Measurements from ENCODE around the gene COL4A2. TPM values are rescaled to one million over a fixed set of nuclear protein-coding genes. Genes with fewer than 3 reads are reported as not detected.

COL4A2 gene
- total and polyA plus RNA-seq, 9 donors, result 59.5 to 171 (median 136) TPM

DNA sequence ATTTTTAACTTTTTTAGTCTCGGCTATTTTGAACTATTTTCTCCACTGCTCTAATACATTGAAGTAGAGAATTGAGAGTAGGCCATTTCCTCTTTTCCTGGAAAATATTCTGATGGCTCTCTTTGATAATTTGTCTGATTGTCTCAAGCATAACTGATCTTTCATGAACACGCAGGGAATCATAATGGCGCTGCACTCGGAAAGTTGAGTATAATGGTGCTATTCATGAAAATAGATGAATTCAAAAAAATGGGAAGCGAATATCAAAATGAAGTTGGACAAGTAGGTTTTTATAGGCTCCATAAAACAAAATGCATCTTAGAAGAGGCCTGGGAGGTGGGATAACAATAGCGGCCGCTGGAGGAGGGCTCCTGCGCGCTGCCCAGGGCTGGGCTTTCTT lies 29.0 kb downstream of the COL4A2 start:
- 96 to 97% (median 97%) methylated on average over 9 of the region's 9 CpGs for WGBS, 3 donors
- H3K27ac ChIP-seq, result peak overlapping the region in 1 of 2 donors; percentile 86
- intact Hi-C loops (cut with DNase I), result no loop called here

DNA sequence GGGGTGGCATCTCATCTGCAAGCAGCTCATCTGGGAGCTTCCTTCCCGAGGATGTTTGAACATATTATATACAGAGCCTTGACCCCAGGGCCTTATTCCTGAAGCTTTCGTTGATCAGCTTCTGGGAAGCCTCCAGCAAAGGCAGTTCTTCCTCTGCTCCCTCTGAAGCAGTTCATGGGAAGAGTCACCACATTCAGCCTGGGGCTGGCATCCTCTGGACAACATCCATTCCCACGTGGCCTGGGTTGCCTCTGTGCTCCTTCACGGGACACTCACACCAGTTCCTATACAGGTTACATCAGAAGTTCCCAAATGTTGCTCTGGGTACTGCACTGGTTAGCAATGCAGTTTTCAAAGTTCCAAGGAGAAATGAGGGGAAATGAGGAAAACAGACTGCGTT lies 29.6 kb downstream of the COL4A2 start:
- Histone ChIP-seq H3K9me3 (no peaks in the 10 kb centered on the region), H3K4me3 (no peak overlapping the region), H3K27ac (peak overlapping the region in 1 of 2 donors; percentile 86), H3K27me3 (no peaks in the 10 kb centered on the region), H3K36me3 (no peaks in the 10 kb centered on the region), H3K4me1 (ENCODE audit: insufficient read depth) (peaks cover 28% of the 10 kb centered on the region)
- intact Hi-C loops (cut with DNase I), result no loop called here
- WGBS, 3 donors, result 31 to 44% (median 40%) methylated on average over 5 of the region's 5 CpGs
- no peak for DNase-seq
- TF ChIP-seq POLR2A (IDR thresholded peaks at IDR 0.05) (no peak), EP300 (IDR thresholded peaks at IDR 0.05) (no peak)
- TF ChIP-seq, protein P1, sequence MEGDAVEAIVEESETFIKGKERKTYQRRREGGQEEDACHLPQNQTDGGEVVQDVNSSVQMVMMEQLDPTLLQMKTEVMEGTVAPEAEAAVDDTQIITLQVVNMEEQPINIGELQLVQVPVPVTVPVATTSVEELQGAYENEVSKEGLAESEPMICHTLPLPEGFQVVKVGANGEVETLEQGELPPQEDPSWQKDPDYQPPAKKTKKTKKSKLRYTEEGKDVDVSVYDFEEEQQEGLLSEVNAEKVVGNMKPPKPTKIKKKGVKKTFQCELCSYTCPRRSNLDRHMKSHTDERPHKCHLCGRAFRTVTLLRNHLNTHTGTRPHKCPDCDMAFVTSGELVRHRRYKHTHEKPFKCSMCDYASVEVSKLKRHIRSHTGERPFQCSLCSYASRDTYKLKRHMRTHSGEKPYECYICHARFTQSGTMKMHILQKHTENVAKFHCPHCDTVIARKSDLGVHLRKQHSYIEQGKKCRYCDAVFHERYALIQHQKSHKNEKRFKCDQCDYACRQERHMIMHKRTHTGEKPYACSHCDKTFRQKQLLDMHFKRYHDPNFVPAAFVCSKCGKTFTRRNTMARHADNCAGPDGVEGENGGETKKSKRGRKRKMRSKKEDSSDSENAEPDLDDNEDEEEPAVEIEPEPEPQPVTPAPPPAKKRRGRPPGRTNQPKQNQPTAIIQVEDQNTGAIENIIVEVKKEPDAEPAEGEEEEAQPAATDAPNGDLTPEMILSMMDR (IDR thresholded peaks at IDR 0.05), result no peak

More for the DNA sequence above, 29.0 kb downstream of the COL4A2 start:
- peaks cover 30% of the 10 kb centered on the region for H3K4me1 ChIP-seq (ENCODE audit: insufficient read depth)
- H3K9me3 ChIP-seq, result no peaks in the 10 kb centered on the region
- no peaks in the 10 kb centered on the region for H3K36me3 ChIP-seq
- H3K4me3 ChIP-seq, result no peak overlapping the region
- no peaks in the 10 kb centered on the region for H3K27me3 ChIP-seq
- TF ChIP-seq POLR2A (IDR thresholded peaks at IDR 0.05), result no peak
- TF ChIP-seq, protein P1 (IDR thresholded peaks at IDR 0.05), result no peak
- no peak for DNase-seq

DNA sequence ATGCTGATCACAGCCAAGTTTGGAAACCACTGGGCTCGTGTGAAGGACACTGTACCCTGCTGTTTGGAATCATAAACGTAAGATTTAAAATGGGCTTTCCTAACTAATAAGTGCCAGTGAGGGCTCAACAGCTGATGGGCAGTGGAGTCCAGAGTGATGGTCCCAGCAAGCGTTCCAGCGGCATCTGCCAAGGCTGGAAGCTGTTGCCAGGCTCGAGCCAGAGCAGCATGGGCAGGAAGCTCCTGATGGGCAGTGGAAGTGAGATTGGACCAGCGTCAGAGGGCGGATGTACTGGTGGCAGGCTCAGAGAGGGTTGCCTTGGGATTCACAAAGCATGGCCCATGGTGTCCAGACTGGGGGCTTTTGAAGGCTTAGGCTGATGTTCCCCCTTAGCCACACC lies 30.2 kb downstream of the COL4A2 start:
- Histone ChIP-seq H3K4me3 (no peak overlapping the region), H3K36me3 (no peaks in the 10 kb centered on the region), H3K27me3 (no peaks in the 10 kb centered on the region), H3K27ac (peak overlapping the region; percentile 68 to 86), H3K4me1 (ENCODE audit: insufficient read depth) (peaks cover 28% of the 10 kb centered on the region), H3K9me3 (no peaks in the 10 kb centered on the region)
- no peak for TF ChIP-seq POLR2A (IDR thresholded peaks at IDR 0.05)
- TF ChIP-seq, protein P1 (IDR thresholded peaks at IDR 0.05), result no peak
- TF ChIP-seq EP300 (IDR thresholded peaks at IDR 0.05), result no peak
- intact Hi-C loops (cut with DNase I), result no loop called here
- no peak for DNase-seq
- 62 to 70% (median 67%) methylated on average over 7 of the region's 7 CpGs for WGBS, 3 donors

DNA sequence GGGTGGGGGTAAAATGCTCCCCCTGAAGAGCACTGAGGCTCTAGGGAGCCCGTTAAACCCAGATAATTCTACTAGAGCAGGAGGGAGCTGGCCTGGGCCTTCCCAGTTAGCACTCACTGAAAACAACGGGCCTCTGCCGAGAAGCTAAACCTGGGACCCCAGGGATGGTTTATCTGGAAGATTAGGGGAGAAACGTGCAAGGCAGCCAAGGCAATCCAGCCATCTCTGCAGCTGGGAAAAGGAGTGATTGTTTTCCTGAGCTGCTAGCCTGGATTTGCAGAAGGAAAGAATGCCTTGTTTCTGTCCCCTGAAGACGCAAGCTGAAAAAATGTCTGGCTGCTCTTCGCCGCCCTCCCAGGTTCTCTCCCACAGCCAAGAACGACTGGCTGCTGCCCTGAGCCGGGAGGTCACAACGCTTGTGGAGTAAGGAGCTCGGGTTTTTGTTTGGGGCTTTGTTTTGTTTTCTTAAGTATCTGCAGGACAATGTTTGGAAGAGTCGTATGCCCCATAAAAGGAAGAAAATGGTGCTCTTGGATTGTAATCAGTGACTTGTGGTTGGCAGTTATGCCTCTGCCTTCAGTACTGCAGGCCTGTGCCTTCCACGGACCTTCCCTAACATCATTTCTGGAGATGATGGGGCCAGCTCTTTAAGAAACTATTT lies 31.5 kb downstream of the COL4A2 start:
- 3 to 12% (median 7%) methylated on average over 13 of the region's 13 CpGs for WGBS, 3 donors
- Histone ChIP-seq H3K27ac (peak overlapping the region; percentile 68 to 86), H3K27me3 (no peaks in the 10 kb centered on the region), H3K4me1 (ENCODE audit: insufficient read depth) (peaks cover 25% of the 10 kb centered on the region), H3K4me3 (no peak overlapping the region), H3K36me3 (no peaks in the 10 kb centered on the region), H3K9me3 (no peaks in the 10 kb centered on the region)
- TF ChIP-seq, protein P1 (IDR thresholded peaks at IDR 0.05), result no peak
- TF ChIP-seq POLR2A (IDR thresholded peaks at IDR 0.05), result no peak
- TF ChIP-seq EP300 (IDR thresholded peaks at IDR 0.05), result no peak
- intact Hi-C loops (cut with DNase I), result no loop called here
- peak in 4 of 5 donors; percentile 49 to 80 (median 62) for DNase-seq

All from ovary (tissue), 9 donors.